ENCODE data around the gene SSPN.

DNA sequence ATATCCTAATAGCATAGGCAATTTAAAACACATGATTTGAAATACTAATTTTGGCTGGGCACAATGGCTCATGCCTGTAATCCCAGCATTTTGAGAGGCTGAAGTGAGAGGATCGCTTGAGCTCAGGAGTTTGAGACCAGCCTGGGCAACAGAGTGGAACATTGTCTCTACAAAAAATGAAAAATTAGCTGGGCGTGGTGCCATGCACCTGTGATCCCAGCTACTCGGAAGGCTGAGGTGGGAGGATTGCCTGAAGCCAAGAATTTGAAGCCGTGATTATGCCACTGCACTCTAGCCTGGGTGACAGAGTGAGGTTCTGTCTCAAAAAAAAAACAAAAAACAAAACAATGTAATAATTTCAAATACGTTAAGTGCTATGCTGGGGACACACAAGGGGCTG, 83.3 kb downstream of the SSPN start:
- TF ChIP-seq, protein P1, sequence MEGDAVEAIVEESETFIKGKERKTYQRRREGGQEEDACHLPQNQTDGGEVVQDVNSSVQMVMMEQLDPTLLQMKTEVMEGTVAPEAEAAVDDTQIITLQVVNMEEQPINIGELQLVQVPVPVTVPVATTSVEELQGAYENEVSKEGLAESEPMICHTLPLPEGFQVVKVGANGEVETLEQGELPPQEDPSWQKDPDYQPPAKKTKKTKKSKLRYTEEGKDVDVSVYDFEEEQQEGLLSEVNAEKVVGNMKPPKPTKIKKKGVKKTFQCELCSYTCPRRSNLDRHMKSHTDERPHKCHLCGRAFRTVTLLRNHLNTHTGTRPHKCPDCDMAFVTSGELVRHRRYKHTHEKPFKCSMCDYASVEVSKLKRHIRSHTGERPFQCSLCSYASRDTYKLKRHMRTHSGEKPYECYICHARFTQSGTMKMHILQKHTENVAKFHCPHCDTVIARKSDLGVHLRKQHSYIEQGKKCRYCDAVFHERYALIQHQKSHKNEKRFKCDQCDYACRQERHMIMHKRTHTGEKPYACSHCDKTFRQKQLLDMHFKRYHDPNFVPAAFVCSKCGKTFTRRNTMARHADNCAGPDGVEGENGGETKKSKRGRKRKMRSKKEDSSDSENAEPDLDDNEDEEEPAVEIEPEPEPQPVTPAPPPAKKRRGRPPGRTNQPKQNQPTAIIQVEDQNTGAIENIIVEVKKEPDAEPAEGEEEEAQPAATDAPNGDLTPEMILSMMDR (IDR thresholded peaks at IDR 0.05), result no peak
- TF ChIP-seq POLR2A (IDR thresholded peaks at IDR 0.05), result no peak

Data from esophagus squamous epithelium (tissue), 4 donors.